Right cardiac atrium (tissue), 5 donors: Measurements from ENCODE around the gene DNAJC6. TPM values are rescaled to one million over a fixed set of nuclear protein-coding genes. Genes with fewer than 3 reads are reported as not detected.
A peak's percentile ranks its signal among the peaks of the same experiment; 100 is the strongest.

ENCODE experiments used
- ATAC-seq, 2 donors: fragments of 200-7000 bp; cut with Tn5 transposase; one replicate each; pipeline versions ENCODE4 v1.8.0 to v1.9.1; 2020; ENCODE audit warnings: moderate library complexity in 2 of 2, mild to moderate bottlenecking in 1 of 2
- DNase-seq, 3 donors: peaks; one replicate each; pipeline ENCODE4 v3.0.0-alpha.2; 2020
- H3K27ac ChIP-seq: one replicate; pipeline ENCODE4 v1.5.1; 2013; ENCODE audit warnings: mild to moderate bottlenecking, low read length, control low read depth, moderate library complexity
- H3K27me3 ChIP-seq: one replicate; pipeline ENCODE4 v1.6.1; 2013; ENCODE audit not compliant: control insufficient read depth, insufficient read depth
- H3K4me1 ChIP-seq: one replicate; pipeline ENCODE4 v1.6.1; 2013; ENCODE audit warnings: low read length; ENCODE audit not compliant: control insufficient read depth, insufficient read depth
- H3K4me3 ChIP-seq: one replicate; pipeline ENCODE4 v1.5.1; 2013; ENCODE audit warnings: low read length, control low read depth
- H3K9me3 ChIP-seq: one replicate; pipeline ENCODE4 v1.6.1; 2013; ENCODE audit warnings: low read length; ENCODE audit not compliant: control insufficient read depth
- WGBS: extraction: QIAGEN DNeasy Blood & Tissue Kit; methylation state at CpG from one replicate; pipeline ENCODE4 v1.1.7; 2013; 5-methylcytosine and 5-hydroxymethylcytosine counted together
- intact Hi-C, 4 donors: fragments of 100-400 bp; cut with DNase I; formaldehyde crosslinking; loops; one replicate each; pipeline versions ENCODE4 v1.11.0 to v1.14.0; 2022 to 2023
- long read RNA-seq, 4 donors: library from polyadenylated mRNA; unstranded; transcript quantifications; one replicate each; pipeline ENCODE4 v2.0.0, GENCODE V29; 2020 to 2021
- polyA plus RNA-seq: library from polyadenylated mRNA; stranded (reverse); fragments of 200-250 nt; gene quantifications from one replicate; pipeline ENCODE4 v1.2.3, GENCODE V29; 2013
- total RNA-seq, 4 donors: library from RNA; stranded (reverse); fragmentation: NEBNext Ultra II Directional; extraction: Animal tissue kit (Norgen Biotek cat#: 25700); gene quantifications; one replicate each; pipeline ENCODE4 v1.2.1, GENCODE V29; 2021
- donor health status: healthy with polysubstance abuse.
- donor health status: DM: no; HTN: yes; CAD: no.
- donor health status: DM: no; HTN: no; CAD: no.
- donor health status: DM: no; HTN: yes; CAD: no; lungs with severe emphysema.
- donor health status: DM: yes; HTN: yes; CAD: no.

DNAJC6 gene
- total RNA-seq (10 to 100 TPM; 17.7 to 26.8 (median 24.5) TPM), polyA plus RNA-seq (6.1 TPM)
- long read RNA-seq, donor 1, full-length matches to known transcripts: 1 of 30 reads
- long read RNA-seq, donor 1, partial matches to known transcripts: 18 of 30 reads
- long read RNA-seq, donor 1, other reads (novel, unspliced or antisense): 11 of 30 reads
- long read RNA-seq, donor 2, partial matches to known transcripts: 12 of 29 reads
- long read RNA-seq, donor 2, other reads (novel, unspliced or antisense): 17 of 29 reads
- long read RNA-seq, donor 3, full-length matches to known transcripts: 1 of 36 reads
- long read RNA-seq, donor 3, partial matches to known transcripts: 22 of 36 reads
- long read RNA-seq, donor 3, other reads (novel, unspliced or antisense): 13 of 36 reads
- long read RNA-seq, donor 4, partial matches to known transcripts: 10 of 24 reads
- long read RNA-seq, donor 4, other reads (novel, unspliced or antisense): 14 of 24 reads

DNA sequence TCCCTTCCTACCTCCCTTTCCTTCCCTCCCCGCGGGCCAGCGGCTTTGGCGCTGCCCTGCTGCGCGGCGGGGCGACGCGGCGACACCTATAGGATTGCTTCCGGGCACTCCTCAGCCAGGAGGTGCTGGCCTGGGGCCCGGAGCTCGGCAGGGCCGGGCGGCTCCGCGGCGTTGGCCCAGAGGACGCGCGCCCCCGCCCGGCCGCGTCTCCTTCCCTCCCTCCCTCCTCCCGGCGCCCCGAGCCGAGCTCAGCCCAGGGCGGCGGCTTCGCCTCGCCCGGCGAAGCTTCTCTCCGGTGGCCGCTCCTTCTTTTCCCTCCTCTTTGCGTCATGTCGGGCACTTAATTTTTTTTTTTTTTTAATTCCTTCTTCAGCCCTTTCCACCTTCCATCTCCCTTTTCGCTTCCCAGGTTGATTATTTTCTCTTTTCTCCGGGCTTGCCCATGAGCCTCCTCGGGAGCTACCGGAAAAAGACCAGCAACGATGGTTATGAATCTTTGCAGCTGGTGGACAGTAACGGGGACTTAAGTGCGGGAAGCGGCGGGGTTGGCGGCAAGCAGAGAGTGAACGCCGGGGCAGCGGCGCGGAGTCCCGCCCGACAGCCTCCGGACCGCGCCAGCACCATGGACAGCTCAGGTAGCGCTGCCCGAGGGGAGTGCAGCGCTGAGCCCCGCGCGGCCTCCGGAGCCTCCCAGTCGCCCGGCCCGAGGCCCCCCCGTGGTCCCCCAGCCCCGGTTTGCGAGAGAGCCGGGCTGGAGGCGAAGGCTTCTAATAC is at the start of gene DNAJC6:
Gene DNAJC6, plus strand, starts transcription at position 240 of the 774 bp plus-strand sequence. Its CDS starts 203 bp downstream, at position 443.
- Histone ChIP-seq H3K4me1 (no peaks in the 10 kb centered on the region), H3K4me3 (peak within 1 kb of the TSS; percentile 58), H3K27ac (no peak within 1 kb of the TSS), H3K27me3 (no peaks in the 10 kb centered on the region), H3K9me3 (no peaks in the 10 kb centered on the region)
- intact Hi-C loops: no loop called here
- WGBS: 2% methylated on average over 75 of the region's 75 CpGs
- DNase-seq: peak; percentile 78 to 91 (median 91)
- peak; percentile 98 to 99 for ATAC-seq

- H3K4me3 ChIP-seq: no peak overlapping the region
- no peaks in the 10 kb centered on the region for H3K9me3 ChIP-seq
- H3K27ac ChIP-seq: no peak overlapping the region
- intact Hi-C loops: loop anchor here in 2 of 4 donors (10.0 kb wide), 2 partner anchors 165 to 1185 kb away; partner anchors contain the start of genes LEPR (in 2 of the 2) and LEPROT (in 2 of the 2)
- H3K27me3 ChIP-seq: no peaks in the 10 kb centered on the region
- WGBS: 53% methylated on average over 3 of the region's 3 CpGs
- DNase-seq: no peak
- no peaks in the 10 kb centered on the region for H3K4me1 ChIP-seq
- no peak for ATAC-seq
Measured at GRCh38 chr1:65259816-65260215, 49.5 kb upstream of the DNAJC6 start.

GRCh38 chr1:65260851-65261473 is 48.4 kb upstream of the DNAJC6 start:
- intact Hi-C loops: no loop called here
- 70% methylated on average over 4 of the region's 4 CpGs for WGBS
- DNase-seq (no peak), ATAC-seq (peak in 1 of 2 donors; percentile 44)
- no peak overlapping the region for H3K27ac ChIP-seq
- H3K9me3 ChIP-seq: no peaks in the 10 kb centered on the region
- H3K27me3 ChIP-seq: no peaks in the 10 kb centered on the region
- no peaks in the 10 kb centered on the region for H3K4me1 ChIP-seq
- H3K4me3 ChIP-seq: no peak overlapping the region

GRCh38 chr1:65263286-65263685 is 46.1 kb upstream of the DNAJC6 start:
- no peaks in the 10 kb centered on the region for H3K4me1 ChIP-seq
- H3K27ac ChIP-seq: no peak overlapping the region
- intact Hi-C loops: no loop called here
- H3K9me3 ChIP-seq: no peaks in the 10 kb centered on the region
- H3K27me3 ChIP-seq: no peaks in the 10 kb centered on the region
- DNase-seq (no peak), ATAC-seq (no peak)
- H3K4me3 ChIP-seq: no peak overlapping the region
- 94% methylated on average over 1 of the region's 1 CpG for WGBS

DNA sequence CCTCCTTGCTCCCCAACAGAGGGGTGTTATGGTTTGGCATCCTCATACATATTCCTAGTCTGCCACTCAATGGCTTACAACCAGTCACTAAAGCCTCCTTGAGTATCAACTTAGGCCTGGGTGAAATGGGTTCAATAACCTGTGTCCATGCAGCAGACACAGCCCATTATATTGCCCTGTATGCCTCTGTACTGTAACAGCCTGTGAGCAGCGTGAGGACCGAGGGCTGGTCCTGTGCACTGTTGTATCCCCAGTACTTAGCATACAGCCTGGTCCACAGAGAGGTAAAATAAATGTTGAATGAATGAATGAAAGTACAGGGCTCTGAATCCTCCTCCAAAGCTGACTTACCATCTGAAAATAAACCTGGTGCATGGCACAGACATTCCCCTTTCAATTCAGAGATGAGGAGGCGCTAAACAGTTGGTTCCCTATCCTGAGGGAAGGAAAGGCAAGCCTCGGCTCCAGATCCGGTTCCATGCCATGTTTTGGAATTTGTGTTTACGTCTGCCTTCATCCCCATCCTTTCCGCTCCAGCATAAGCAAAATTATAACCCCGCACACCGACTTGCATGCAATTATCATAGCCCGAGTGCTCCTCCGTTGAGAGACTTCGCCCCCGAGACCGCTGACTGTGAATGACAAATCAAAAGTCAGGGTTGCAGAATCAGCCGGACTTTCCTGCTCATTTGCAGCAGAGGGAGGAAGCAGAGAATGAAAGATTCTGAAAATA is 45.0 kb upstream of the DNAJC6 start:
- Histone ChIP-seq H3K4me1 (no peaks in the 10 kb centered on the region), H3K27ac (no peak overlapping the region), H3K4me3 (no peak overlapping the region), H3K27me3 (no peaks in the 10 kb centered on the region), H3K9me3 (no peaks in the 10 kb centered on the region)
- peak in 1 of 3 donors; percentile 19 for DNase-seq
- peak; percentile 40 to 56 for ATAC-seq
- intact Hi-C loops: no loop called here
- WGBS: 17% methylated on average over 15 of the region's 15 CpGs

- 21% methylated on average over 7 of the region's 7 CpGs for WGBS
- Histone ChIP-seq H3K27me3 (no peaks in the 10 kb centered on the region), H3K9me3 (no peaks in the 10 kb centered on the region), H3K27ac (no peak overlapping the region), H3K4me3 (peak overlapping the region; percentile 38), H3K4me1 (no peaks in the 10 kb centered on the region)
- ATAC-seq: peak in 1 of 2 donors; percentile 13
- intact Hi-C loops: no loop called here
- no peak for DNase-seq
Measured at GRCh38 chr1:65265296-65265650, 44.1 kb upstream of the DNAJC6 start.

GRCh38 chr1:65265651-65266351 is 43.5 kb upstream of the DNAJC6 start:
- intact Hi-C loops: no loop called here
- H3K27ac ChIP-seq: peak overlapping the region; percentile 32

DNA sequence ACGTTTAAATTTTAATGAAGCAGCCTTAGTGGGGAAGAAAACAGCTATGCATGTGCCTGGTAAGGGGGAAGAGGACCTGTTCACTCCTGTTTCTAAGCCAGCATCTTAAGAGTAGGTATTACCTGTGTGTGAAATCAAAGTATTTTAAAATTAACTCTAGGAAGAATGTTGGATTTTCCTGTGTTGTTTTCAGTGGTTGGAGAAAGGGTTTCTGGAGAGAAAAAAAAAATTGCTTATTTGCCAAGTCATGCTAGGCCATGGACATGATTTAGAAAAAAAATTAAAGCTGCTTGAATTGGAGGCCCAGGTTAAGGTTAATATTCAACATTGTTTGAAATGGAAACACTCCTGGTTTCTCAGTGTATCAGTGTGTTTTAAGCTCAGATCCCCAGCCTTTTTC is 42.9 kb upstream of the DNAJC6 start:
- Histone ChIP-seq H3K4me1 (no peaks in the 10 kb centered on the region), H3K27me3 (no peaks in the 10 kb centered on the region), H3K4me3 (no peak overlapping the region), H3K9me3 (no peaks in the 10 kb centered on the region), H3K27ac (no peak overlapping the region)
- ATAC-seq (no peak), DNase-seq (no peak)
- WGBS: 31% methylated on average over 1 of the region's 1 CpG
- intact Hi-C loops: no loop called here

More at GRCh38 chr1:65265651-65266351, 43.5 kb upstream of the DNAJC6 start:
- no peaks in the 10 kb centered on the region for H3K9me3 ChIP-seq
- H3K27me3 ChIP-seq: no peaks in the 10 kb centered on the region
- WGBS: 3% methylated on average over 59 of the region's 59 CpGs
- H3K4me1 ChIP-seq: no peaks in the 10 kb centered on the region
- peak overlapping the region; percentile 38 for H3K4me3 ChIP-seq
- peak; percentile 93 to 94 for ATAC-seq
- DNase-seq: peak; percentile 54 to 79 (median 75)

GRCh38 chr1:65267271-65267670 is 42.1 kb upstream of the DNAJC6 start:
- 78% methylated on average over 4 of the region's 4 CpGs for WGBS
- intact Hi-C loops: no loop called here

GRCh38 chr1:65267683-65268082 is 41.7 kb upstream of the DNAJC6 start:
- Histone ChIP-seq H3K9me3 (no peaks in the 10 kb centered on the region), H3K4me3 (no peak overlapping the region), H3K27me3 (no peaks in the 10 kb centered on the region), H3K27ac (no peak overlapping the region), H3K4me1 (no peaks in the 10 kb centered on the region)
- 54% methylated on average over 1 of the region's 1 CpG for WGBS
- intact Hi-C loops: no loop called here
- DNase-seq: no peak
- ATAC-seq: peak in 1 of 2 donors; percentile 52

More at GRCh38 chr1:65267271-65267670, 42.1 kb upstream of the DNAJC6 start:
- Histone ChIP-seq H3K4me3 (no peak overlapping the region), H3K27me3 (no peaks in the 10 kb centered on the region), H3K9me3 (no peaks in the 10 kb centered on the region), H3K27ac (no peak overlapping the region), H3K4me1 (no peaks in the 10 kb centered on the region)
- DNase-seq: no peak
- ATAC-seq: no peak
